ENCODE data around the gene ALDH2. TPM values are rescaled to one million over a fixed set of nuclear protein-coding genes. Genes with fewer than 3 reads are reported as not detected.
"Not testable (repeated sequence)": the region's sequence is repeated elsewhere in the genome, so short reads cannot be mapped to it uniquely, and the experiment has no call there.

ALDH2 gene
- total RNA-seq, 3 donors from 2014 or later (not counting 1 experiment from before 2014, with no cell fraction given), result 2.6 to 8.2 (median 3.8) TPM

DNA sequence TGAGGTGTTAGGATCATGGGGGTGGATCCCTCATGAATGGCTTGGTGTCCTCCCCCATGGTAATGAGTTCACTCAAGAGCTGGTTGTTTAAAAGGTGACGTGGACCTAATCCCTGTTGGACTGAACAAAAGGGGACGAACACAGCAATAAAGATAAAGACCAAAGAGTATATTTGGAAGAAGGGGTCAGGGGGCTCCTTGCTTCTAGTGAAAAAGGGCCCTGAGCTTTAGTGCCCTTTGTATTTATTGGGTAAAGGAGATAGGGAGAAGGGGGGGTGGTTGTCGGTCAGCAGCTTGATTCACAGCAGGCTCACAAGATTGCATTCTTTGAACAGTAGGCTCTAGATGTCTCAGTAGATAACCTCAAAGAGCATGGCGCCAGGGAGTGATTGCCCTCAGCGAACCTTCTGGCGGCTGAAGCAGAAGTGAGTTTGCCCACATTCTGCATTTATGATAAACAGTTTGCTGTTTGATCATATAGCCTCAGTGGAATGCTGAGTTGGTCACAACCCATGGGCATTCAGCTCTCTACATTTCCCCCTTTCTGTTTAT, 49.4 kb downstream of the ALDH2 start:
- no peaks in the 10 kb centered on the region for H3K36me3 Mint-ChIP-seq
- H3K9me3 Mint-ChIP-seq, result no peaks in the 10 kb centered on the region
- no peak overlapping the region for H3K27ac ChIP-seq (ENCODE audit: low read length)
- peaks cover 5% of the 10 kb centered on the region for H3K4me1 ChIP-seq (ENCODE audit: control insufficient read depth, insufficient read depth, low read length)
- H3K4me3 ChIP-seq (ENCODE audit: low read length), result no peak overlapping the region
- peaks cover 9 to 11% of the 10 kb centered on the region in 2 donors for H3K4me1 Mint-ChIP-seq
- no peak overlapping the region for H3K4me3 Mint-ChIP-seq
- H3K27me3 ChIP-seq (ENCODE audit: control insufficient read depth, insufficient read depth, low read length), result no peaks in the 10 kb centered on the region
- intact Hi-C loops (cut with micrococcal nuclease), result no loop called here
- no peaks in the 10 kb centered on the region for H3K9me3 ChIP-seq (ENCODE audit: control insufficient read depth, insufficient read depth, low read length)
- ATAC-seq (no peak), DNase-seq (no peak)
- H3K27ac Mint-ChIP-seq, result no peak overlapping the region
- H3K27me3 Mint-ChIP-seq (ENCODE audit: low read depth in 2 of 2), result peaks cover 11 to 34% of the 10 kb centered on the region in 2 donors
- TF ChIP-seq, protein P1, sequence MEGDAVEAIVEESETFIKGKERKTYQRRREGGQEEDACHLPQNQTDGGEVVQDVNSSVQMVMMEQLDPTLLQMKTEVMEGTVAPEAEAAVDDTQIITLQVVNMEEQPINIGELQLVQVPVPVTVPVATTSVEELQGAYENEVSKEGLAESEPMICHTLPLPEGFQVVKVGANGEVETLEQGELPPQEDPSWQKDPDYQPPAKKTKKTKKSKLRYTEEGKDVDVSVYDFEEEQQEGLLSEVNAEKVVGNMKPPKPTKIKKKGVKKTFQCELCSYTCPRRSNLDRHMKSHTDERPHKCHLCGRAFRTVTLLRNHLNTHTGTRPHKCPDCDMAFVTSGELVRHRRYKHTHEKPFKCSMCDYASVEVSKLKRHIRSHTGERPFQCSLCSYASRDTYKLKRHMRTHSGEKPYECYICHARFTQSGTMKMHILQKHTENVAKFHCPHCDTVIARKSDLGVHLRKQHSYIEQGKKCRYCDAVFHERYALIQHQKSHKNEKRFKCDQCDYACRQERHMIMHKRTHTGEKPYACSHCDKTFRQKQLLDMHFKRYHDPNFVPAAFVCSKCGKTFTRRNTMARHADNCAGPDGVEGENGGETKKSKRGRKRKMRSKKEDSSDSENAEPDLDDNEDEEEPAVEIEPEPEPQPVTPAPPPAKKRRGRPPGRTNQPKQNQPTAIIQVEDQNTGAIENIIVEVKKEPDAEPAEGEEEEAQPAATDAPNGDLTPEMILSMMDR (IDR thresholded peaks at IDR 0.05), result no peak
- no peaks in the 10 kb centered on the region for H3K36me3 ChIP-seq (ENCODE audit: control insufficient read depth, insufficient read depth, low read length)
- 84% methylated on average over 6 of the region's 6 CpGs for WGBS (ENCODE audit: insufficient coverage)

DNA sequence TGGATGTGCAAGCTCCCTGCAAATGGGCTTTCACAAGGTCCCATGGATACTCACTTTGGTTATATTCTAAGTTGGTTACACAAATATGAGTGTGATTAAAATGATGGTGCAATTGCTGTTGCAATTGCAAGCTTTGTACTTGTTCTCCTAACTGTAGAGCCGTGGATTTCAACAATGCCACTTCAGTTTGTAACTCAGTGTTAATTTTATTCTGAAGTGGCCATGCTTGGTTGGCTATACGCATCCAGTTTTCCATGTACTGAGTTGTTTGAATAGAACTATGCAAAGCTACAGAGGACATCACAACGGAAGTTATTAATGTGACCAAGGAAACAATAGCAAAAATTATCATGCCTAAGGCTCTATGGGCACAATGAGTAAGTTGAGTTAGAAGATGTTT, 50.2 kb downstream of the ALDH2 start:
- not testable (repeated sequence) for ATAC-seq, H3K27ac Mint-ChIP-seq, DNase-seq

DNA sequence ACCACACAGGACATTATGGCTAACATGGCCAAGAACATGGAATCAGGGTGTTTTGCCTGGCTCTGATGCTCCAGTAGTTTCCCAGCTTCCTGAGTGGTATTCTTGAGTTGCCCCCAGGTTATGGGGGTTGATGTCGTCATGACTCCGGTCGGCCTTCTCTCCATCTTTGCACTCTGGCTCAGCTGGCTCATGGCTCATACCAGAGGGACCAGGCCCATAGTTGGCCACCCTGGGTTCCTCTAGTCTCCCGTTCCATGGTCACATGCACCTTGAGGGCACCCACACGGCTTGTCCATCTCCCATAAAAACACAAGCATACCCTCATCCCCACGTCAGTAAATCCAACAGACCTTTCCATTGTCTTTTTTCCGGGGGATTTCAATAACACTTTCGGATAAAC, 51.6 kb downstream of the ALDH2 start:
- peaks cover 2 to 3% of the 10 kb centered on the region in 2 donors for H3K4me1 Mint-ChIP-seq
- TF ChIP-seq, protein P1 (IDR thresholded peaks at IDR 0.05), result no peak
- H3K27me3 Mint-ChIP-seq (ENCODE audit: low read depth in 2 of 2), result peaks cover 9 to 44% of the 10 kb centered on the region in 2 donors
- H3K27me3 ChIP-seq (ENCODE audit: control insufficient read depth, insufficient read depth, low read length), result no peaks in the 10 kb centered on the region
- H3K4me1 ChIP-seq (ENCODE audit: control insufficient read depth, insufficient read depth, low read length), result peaks cover under 1% of the 10 kb centered on the region
- H3K9me3 Mint-ChIP-seq, result no peaks in the 10 kb centered on the region
- H3K36me3 ChIP-seq (ENCODE audit: control insufficient read depth, insufficient read depth, low read length), result no peaks in the 10 kb centered on the region
- H3K4me3 Mint-ChIP-seq, result no peak overlapping the region
- H3K4me3 ChIP-seq (ENCODE audit: low read length), result no peak overlapping the region
- DNase-seq (no peak), ATAC-seq (no peak)
- no peak overlapping the region for H3K27ac ChIP-seq (ENCODE audit: low read length)
- H3K36me3 Mint-ChIP-seq, result no peaks in the 10 kb centered on the region
- intact Hi-C loops (cut with micrococcal nuclease), result no loop called here
- no peaks in the 10 kb centered on the region for H3K9me3 ChIP-seq (ENCODE audit: control insufficient read depth, insufficient read depth, low read length)
- no peak overlapping the region for H3K27ac Mint-ChIP-seq
- 91% methylated on average over 8 of the region's 8 CpGs for WGBS (ENCODE audit: insufficient coverage)

More for the DNA sequence above, 50.2 kb downstream of the ALDH2 start:
- 67% methylated on average over 3 of the region's 3 CpGs for WGBS (ENCODE audit: insufficient coverage)
- H3K9me3 Mint-ChIP-seq; H3K4me3 ChIP-seq (ENCODE audit: low read length); H3K9me3 ChIP-seq (ENCODE audit: control insufficient read depth, insufficient read depth, low read length); H3K4me1 ChIP-seq (ENCODE audit: control insufficient read depth, insufficient read depth, low read length); H3K36me3 Mint-ChIP-seq; H3K27ac ChIP-seq (ENCODE audit: low read length); H3K36me3 ChIP-seq (ENCODE audit: control insufficient read depth, insufficient read depth, low read length); H3K27me3 ChIP-seq (ENCODE audit: control insufficient read depth, insufficient read depth, low read length); H3K4me3 Mint-ChIP-seq; intact Hi-C loops (cut with micrococcal nuclease): not testable (repeated sequence)
- Mint-ChIP-seq H3K4me1 (peaks cover 9 to 11% of the 10 kb centered on the region in 2 donors), H3K27me3 (ENCODE audit: low read depth in 2 of 2) (peaks cover 11 to 34% of the 10 kb centered on the region in 2 donors)

- Mint-ChIP-seq H3K4me3 (no peak overlapping the region), H3K9me3 (no peaks in the 10 kb centered on the region), H3K36me3 (no peaks in the 10 kb centered on the region), H3K4me1 (no peaks in the 10 kb centered on the region), H3K27ac (no peak overlapping the region), H3K27me3 (ENCODE audit: low read depth in 2 of 2) (peaks cover 8 to 42% of the 10 kb centered on the region in 2 donors)
- TF ChIP-seq, protein P1 (IDR thresholded peaks at IDR 0.05), result no peak
- DNase-seq, result no peak
- Histone ChIP-seq H3K9me3 (ENCODE audit: control insufficient read depth, insufficient read depth, low read length) (no peaks in the 10 kb centered on the region), H3K27me3 (ENCODE audit: control insufficient read depth, insufficient read depth, low read length) (no peaks in the 10 kb centered on the region), H3K27ac (ENCODE audit: low read length) (no peak overlapping the region), H3K4me3 (ENCODE audit: low read length) (no peak overlapping the region), H3K36me3 (ENCODE audit: control insufficient read depth, insufficient read depth, low read length) (no peaks in the 10 kb centered on the region), H3K4me1 (ENCODE audit: control insufficient read depth, insufficient read depth, low read length) (no peaks in the 10 kb centered on the region)
- intact Hi-C loops (cut with micrococcal nuclease), result no loop called here
- 81% methylated on average over 5 of the region's 6 CpGs for WGBS (ENCODE audit: insufficient coverage)
- no peak for ATAC-seq
These were observed 52.7 kb downstream of the ALDH2 start for GRCh38 chr12:111819191-111820158.

DNA sequence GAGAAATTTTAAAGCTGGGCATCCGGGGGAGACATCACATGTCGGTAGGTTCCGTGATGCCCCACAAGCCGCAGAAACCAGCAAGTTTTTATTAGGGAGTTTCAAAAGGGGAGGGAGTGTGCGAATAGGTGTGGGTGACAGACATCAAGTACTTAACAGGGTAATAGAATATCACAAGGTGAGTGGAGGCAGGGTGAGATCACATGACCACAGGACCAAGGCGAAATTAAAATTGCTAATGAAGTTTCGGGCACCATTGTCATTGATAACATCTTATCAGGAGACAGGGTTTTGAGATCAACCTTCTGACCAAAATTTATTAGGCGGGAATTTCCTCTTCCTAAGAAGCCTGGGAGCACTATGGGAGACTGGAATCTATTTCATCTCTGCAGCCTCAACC, 54.1 kb downstream of the ALDH2 start:
- H3K27me3 ChIP-seq (ENCODE audit: control insufficient read depth, insufficient read depth, low read length); H3K27ac Mint-ChIP-seq; H3K4me3 ChIP-seq (ENCODE audit: low read length); H3K36me3 ChIP-seq (ENCODE audit: control insufficient read depth, insufficient read depth, low read length); DNase-seq; H3K9me3 ChIP-seq (ENCODE audit: control insufficient read depth, insufficient read depth, low read length); H3K4me1 Mint-ChIP-seq; H3K27ac ChIP-seq (ENCODE audit: low read length); H3K4me1 ChIP-seq (ENCODE audit: control insufficient read depth, insufficient read depth, low read length); intact Hi-C loops (cut with micrococcal nuclease); H3K9me3 Mint-ChIP-seq; ATAC-seq; H3K4me3 Mint-ChIP-seq; H3K36me3 Mint-ChIP-seq: not testable (repeated sequence)
- 91% methylated on average over 8 of the region's 8 CpGs for WGBS (ENCODE audit: insufficient coverage)
- peaks cover 8 to 42% of the 10 kb centered on the region in 2 donors for H3K27me3 Mint-ChIP-seq (ENCODE audit: low read depth in 2 of 2)
